ENCODE data around the gene DNM3. TPM values are rescaled to one million over a fixed set of nuclear protein-coding genes. Genes with fewer than 3 reads are reported as not detected.

DNM3 gene
- total RNA-seq, 1 donor from 2014 or later: 9.6 TPM

DNA sequence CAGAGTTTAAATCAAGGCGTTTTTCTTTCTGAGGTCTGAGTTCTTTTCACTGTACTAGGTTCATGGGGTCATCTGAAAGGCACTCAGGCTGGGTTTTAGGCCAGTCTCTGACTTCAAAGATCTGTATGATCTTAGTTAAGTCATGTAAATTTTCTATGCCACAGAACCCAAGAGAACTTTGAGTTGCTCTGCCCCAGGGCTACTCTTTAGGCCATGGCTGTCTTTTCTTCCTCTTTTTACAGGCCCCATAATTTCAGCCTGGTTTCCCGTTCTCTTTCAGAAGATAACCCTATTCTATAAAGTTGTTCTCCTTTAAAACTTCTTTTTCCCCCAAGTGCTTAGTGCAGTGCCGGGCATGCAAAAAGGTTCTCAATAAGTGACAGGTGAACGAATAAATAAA lies 33.7 kb upstream of the DNM3 start:
- TF ChIP-seq, protein P1, sequence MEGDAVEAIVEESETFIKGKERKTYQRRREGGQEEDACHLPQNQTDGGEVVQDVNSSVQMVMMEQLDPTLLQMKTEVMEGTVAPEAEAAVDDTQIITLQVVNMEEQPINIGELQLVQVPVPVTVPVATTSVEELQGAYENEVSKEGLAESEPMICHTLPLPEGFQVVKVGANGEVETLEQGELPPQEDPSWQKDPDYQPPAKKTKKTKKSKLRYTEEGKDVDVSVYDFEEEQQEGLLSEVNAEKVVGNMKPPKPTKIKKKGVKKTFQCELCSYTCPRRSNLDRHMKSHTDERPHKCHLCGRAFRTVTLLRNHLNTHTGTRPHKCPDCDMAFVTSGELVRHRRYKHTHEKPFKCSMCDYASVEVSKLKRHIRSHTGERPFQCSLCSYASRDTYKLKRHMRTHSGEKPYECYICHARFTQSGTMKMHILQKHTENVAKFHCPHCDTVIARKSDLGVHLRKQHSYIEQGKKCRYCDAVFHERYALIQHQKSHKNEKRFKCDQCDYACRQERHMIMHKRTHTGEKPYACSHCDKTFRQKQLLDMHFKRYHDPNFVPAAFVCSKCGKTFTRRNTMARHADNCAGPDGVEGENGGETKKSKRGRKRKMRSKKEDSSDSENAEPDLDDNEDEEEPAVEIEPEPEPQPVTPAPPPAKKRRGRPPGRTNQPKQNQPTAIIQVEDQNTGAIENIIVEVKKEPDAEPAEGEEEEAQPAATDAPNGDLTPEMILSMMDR (IDR thresholded peaks at IDR 0.05): no peak

DNA sequence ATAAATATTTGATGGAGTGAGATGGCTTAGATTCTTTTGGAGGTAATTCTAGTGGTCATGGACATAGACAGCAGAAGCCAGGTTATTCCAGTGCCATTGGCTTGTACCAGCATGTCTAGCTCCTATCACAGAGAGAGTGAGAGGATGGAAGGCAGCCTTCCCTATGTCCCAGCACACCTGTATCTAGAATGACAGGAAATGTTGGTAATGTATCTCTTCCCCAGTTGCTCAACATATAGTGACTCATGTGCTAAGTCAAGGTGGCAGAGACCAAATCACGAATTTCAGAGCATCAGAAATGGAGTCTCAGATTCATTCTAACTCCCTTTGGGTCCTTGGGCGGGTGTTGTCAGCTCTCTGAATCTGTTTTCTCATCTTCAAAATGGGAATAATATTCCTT lies 31.5 kb upstream of the DNM3 start:
- Histone ChIP-seq H3K36me3 (no peaks in the 10 kb centered on the region), H3K4me1 (no peaks in the 10 kb centered on the region), H3K27ac (no peak overlapping the region), H3K4me3 (no peak overlapping the region), H3K27me3 (no peaks in the 10 kb centered on the region), H3K9me3 (no peaks in the 10 kb centered on the region)
- TF ChIP-seq, protein P1 (IDR thresholded peaks at IDR 0.05): no peak
- DNase-seq (ENCODE audit: low spot score in 2 of 2): no peak
- intact Hi-C loops (cut with DNase I): no loop called here

More for the DNA sequence above, 33.7 kb upstream of the DNM3 start:
- Histone ChIP-seq H3K4me1 (no peaks in the 10 kb centered on the region), H3K4me3 (no peak overlapping the region), H3K36me3 (no peaks in the 10 kb centered on the region), H3K9me3 (no peaks in the 10 kb centered on the region), H3K27me3 (no peaks in the 10 kb centered on the region), H3K27ac (no peak overlapping the region)
- DNase-seq (ENCODE audit: low spot score in 2 of 2): no peak
- intact Hi-C loops (cut with DNase I): no loop called here

DNA sequence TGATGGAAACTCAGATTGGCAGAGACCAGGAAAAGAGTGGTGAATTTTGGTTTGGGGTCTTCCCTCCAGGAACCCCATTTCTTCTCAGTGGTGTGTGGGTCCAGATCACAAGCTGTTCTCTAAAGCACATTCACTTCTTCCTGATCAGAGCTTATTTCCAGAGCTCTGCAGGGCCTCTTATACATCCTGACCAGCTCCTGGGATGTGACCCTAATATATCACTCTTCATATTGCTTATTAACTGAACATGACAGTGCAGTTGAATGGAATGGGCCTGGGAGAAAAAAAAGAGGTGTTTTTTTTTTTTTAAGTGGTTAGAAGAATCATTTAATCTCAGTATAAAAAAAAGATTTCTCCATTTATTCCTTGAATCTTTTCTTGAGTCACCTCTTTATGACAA lies 29.6 kb upstream of the DNM3 start:
- intact Hi-C loops (cut with DNase I): no loop called here
- H3K4me1 ChIP-seq: no peaks in the 10 kb centered on the region
- no peaks in the 10 kb centered on the region for H3K27me3 ChIP-seq
- H3K36me3 ChIP-seq: no peaks in the 10 kb centered on the region
- H3K27ac ChIP-seq: no peak overlapping the region
- DNase-seq (ENCODE audit: low spot score in 2 of 2): no peak
- H3K4me3 ChIP-seq: no peak overlapping the region
- TF ChIP-seq, protein P1 (IDR thresholded peaks at IDR 0.05): no peak
- no peaks in the 10 kb centered on the region for H3K9me3 ChIP-seq

DNA sequence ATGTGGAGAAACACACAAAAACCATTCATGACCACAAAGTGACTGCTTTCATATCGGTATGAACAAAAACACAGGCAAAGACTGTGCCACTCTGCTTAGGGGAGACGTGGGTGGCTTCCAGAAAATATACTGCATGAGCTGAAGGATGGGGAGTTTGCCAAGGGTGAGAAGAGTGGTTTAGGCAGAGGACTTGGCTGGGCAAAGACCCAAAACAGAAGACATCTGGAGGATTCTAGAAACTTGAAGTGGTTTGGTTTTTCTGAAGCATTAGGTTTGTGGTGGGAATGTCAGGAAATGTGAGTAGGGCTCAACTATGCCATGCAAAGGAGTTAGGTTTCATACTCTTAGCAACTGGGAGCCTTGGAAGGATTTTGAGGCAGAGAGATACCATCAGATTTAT lies 26.6 kb upstream of the DNM3 start:
- H3K36me3 ChIP-seq: no peaks in the 10 kb centered on the region
- TF ChIP-seq, protein P1 (IDR thresholded peaks at IDR 0.05): no peak
- no peaks in the 10 kb centered on the region for H3K9me3 ChIP-seq
- DNase-seq (ENCODE audit: low spot score in 2 of 2): no peak
- intact Hi-C loops (cut with DNase I): no loop called here
- H3K27ac ChIP-seq: no peak overlapping the region
- H3K4me3 ChIP-seq: no peak overlapping the region
- no peaks in the 10 kb centered on the region for H3K4me1 ChIP-seq
- no peaks in the 10 kb centered on the region for H3K27me3 ChIP-seq

DNA sequence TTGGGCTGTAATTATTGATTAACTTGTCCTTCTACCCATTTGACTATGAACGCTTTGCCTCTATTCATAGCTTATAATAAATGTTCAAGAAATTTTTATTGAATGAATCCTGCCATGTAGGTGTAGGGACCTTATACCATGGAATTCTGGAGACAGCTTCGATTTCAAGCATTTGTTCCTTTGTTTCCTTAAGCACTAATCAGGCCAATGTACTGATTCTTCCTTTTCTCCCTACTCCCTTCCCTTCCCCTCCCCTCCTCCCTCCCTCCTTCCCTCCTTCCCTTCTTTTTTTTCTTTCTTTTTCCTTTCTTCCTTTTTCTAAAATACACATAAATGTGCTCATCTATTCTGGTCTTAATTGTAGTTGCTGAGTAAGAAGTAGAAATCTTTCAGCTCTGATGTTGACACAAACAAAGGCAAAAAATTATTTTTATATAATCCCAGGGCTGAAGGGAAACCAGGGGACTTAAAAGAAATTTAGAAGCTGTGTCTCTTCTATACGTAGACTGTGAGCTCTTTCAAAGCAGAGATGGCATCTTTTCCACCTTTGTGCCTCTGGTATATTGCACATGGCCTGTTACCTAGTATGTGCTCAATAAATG lies 24.9 kb upstream of the DNM3 start:
- H3K27ac ChIP-seq: no peak overlapping the region
- TF ChIP-seq, protein P1 (IDR thresholded peaks at IDR 0.05): no peak
- intact Hi-C loops (cut with DNase I): no loop called here

More for the DNA sequence above, 24.9 kb upstream of the DNM3 start:
- Histone ChIP-seq H3K27me3 (no peaks in the 10 kb centered on the region), H3K36me3 (no peaks in the 10 kb centered on the region), H3K4me1 (no peaks in the 10 kb centered on the region), H3K4me3 (no peak overlapping the region), H3K9me3 (no peaks in the 10 kb centered on the region)
- no peak for DNase-seq (ENCODE audit: low spot score in 2 of 2)

Measured in ascending aorta (tissue), 2 donors.